ENCODE measurements around the gene KCNQ1. TPM values are rescaled to one million over a fixed set of nuclear protein-coding genes. Genes with fewer than 3 reads are reported as not detected.

The KCNQ1 gene
- polyA plus RNA-seq, 1 experiment = not detected

GRCh38 chr11:2653198-2653551, 208.4 kb downstream of the KCNQ1 start:
- TF ChIP-seq CTCF (IDR thresholded peaks at IDR 0.05; ENCODE audit: low read depth, low read length) = no peak
- Histone ChIP-seq H3K9me3 (ENCODE audit: control insufficient read depth, insufficient read depth, low read length) (peaks cover 54% of the 10 kb centered on the region), H3K27me3 (ENCODE audit: control insufficient read depth, insufficient read depth, low read length) (peaks cover 4% of the 10 kb centered on the region), H3K4me3 (ENCODE audit: low read depth, low read length) (no peak overlapping the region), H3K27ac (ENCODE audit: low read depth, low read length) (no peak overlapping the region)
- DNase-seq (ENCODE audit: low read depth, low spot score) = no peak
- ChIA-PET POLR2A (no interaction called here), CTCF (interaction anchor here (1.4 kb wide), 1 partner anchor 234 kb away, joined by 3 read pairs; no protein-coding TSS in a partner anchor)

GRCh38 chr11:2653930-2654739, 209.3 kb downstream of the KCNQ1 start:
- Histone ChIP-seq H3K4me3 (ENCODE audit: low read depth, low read length) (no peak overlapping the region), H3K27me3 (ENCODE audit: control insufficient read depth, insufficient read depth, low read length) (peaks cover 4% of the 10 kb centered on the region), H3K27ac (ENCODE audit: low read depth, low read length) (no peak overlapping the region), H3K9me3 (ENCODE audit: control insufficient read depth, insufficient read depth, low read length) (peaks cover 57% of the 10 kb centered on the region)
- no peak for TF ChIP-seq CTCF (IDR thresholded peaks at IDR 0.05; ENCODE audit: low read depth, low read length)
- DNase-seq (ENCODE audit: low read depth, low spot score) = no peak
- POLR2A ChIA-PET = no interaction called here
- CTCF ChIA-PET = interaction anchor here (1.4 kb wide), 2 partner anchors 234 to 235 kb away, joined by 3 read pairs; no protein-coding TSS in a partner anchor

GRCh38 chr11:2655016-2655719, 210.4 kb downstream of the KCNQ1 start:
- no peak for TF ChIP-seq CTCF (IDR thresholded peaks at IDR 0.05; ENCODE audit: low read depth, low read length)
- ChIA-PET CTCF (interaction anchor here (1.4 kb wide), 1 partner anchor 234 kb away, joined by 3 read pairs; no protein-coding TSS in a partner anchor), POLR2A (no interaction called here)
- no peak for DNase-seq (ENCODE audit: low read depth, low spot score)
- no peak overlapping the region for H3K4me3 ChIP-seq (ENCODE audit: low read depth, low read length)
- H3K9me3 ChIP-seq (ENCODE audit: control insufficient read depth, insufficient read depth, low read length) = peaks cover 57% of the 10 kb centered on the region
- peaks cover 4% of the 10 kb centered on the region for H3K27me3 ChIP-seq (ENCODE audit: control insufficient read depth, insufficient read depth, low read length)
- H3K27ac ChIP-seq (ENCODE audit: low read depth, low read length) = no peak overlapping the region

GRCh38 chr11:2655834-2656622, 211.2 kb downstream of the KCNQ1 start:
- DNase-seq (ENCODE audit: low read depth, low spot score) = no peak
- POLR2A ChIA-PET = no interaction called here
- Histone ChIP-seq H3K9me3 (ENCODE audit: control insufficient read depth, insufficient read depth, low read length) (peaks cover 62% of the 10 kb centered on the region), H3K4me3 (ENCODE audit: low read depth, low read length) (no peak overlapping the region), H3K27ac (ENCODE audit: low read depth, low read length) (no peak overlapping the region), H3K27me3 (ENCODE audit: control insufficient read depth, insufficient read depth, low read length) (peaks cover 4% of the 10 kb centered on the region)
- TF ChIP-seq CTCF (IDR thresholded peaks at IDR 0.05; ENCODE audit: low read depth, low read length) = no peak
- CTCF ChIA-PET = no interaction called here

Measured in AG04450 (cell line).